ENCODE data around the gene SHC3.

DNA sequence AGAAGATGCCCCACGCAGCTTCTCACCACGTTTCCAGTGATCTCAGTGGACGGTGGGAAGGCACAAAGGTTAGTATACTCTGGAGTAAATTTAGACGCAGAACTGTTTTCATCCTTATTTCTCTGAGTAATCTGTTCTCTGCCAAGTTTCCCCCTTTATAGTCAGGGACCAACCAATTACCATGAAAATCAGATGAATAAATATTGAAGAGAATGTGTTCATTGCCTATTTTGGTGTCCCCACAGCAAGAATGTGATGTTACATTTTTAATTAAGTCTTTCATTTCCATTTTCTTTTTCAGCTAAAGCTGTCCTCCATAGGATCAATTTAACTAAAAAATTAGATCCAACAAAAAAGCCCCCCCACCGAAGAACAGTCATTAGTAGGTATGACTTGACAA lies 146.0 kb downstream of the SHC3 start:
- TF ChIP-seq, protein P1, sequence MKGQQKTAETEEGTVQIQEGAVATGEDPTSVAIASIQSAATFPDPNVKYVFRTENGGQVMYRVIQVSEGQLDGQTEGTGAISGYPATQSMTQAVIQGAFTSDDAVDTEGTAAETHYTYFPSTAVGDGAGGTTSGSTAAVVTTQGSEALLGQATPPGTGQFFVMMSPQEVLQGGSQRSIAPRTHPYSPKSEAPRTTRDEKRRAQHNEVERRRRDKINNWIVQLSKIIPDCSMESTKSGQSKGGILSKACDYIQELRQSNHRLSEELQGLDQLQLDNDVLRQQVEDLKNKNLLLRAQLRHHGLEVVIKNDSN (CRISPR knock-in tag; IDR thresholded peaks at IDR 0.05), result no peak
- no peak for TF ChIP-seq CTCF (IDR thresholded peaks at IDR 0.05 in 2 of 3, conservative IDR thresholded peaks at IDR 0.05 in 1 of 3; ENCODE audit: insufficient read depth in 2 of 3, low read depth in 1 of 3, low read length in 3 of 3)
